Activated T-cell treated with anti-CD3 and anti-CD28 coated beads for 4 hours (primary cell): ENCODE measurements around the gene POU2F1.
"Not testable (repeated sequence)": the region's sequence is repeated elsewhere in the genome, so short reads cannot be mapped to it uniquely, and the experiment has no call there.

Experiments
- DNase-seq: peaks from one replicate; pipeline ENCODE4 v3.0.0-alpha.2; 2020

POU2F1 gene

DNA sequence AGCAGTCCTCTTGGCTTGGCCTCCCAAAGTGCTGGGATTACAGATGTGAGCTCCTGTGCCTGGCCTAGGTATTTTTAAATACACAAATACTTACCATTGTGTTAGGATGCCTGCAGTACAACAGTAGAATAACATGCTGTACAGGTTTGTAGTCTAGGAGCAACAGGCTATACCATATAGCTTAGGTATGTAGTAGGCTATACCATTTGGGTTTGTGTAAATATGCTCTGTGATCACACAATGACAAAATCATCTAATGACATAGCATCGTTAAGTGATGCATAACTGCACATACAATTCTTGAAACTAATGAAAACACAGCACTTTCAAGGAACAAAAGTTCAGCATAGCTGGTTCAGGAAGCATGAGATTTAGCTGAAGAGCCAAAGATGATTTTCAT lies 12.7 kb downstream of the POU2F1 start:
- no peak for DNase-seq

GRCh38 chr1:167237000-167237399 lies 16.3 kb downstream of the POU2F1 start:
- DNase-seq = no peak

- DNase-seq = no peak
These were observed 18.0 kb downstream of the POU2F1 start for GRCh38 chr1:167238713-167239112.

DNA sequence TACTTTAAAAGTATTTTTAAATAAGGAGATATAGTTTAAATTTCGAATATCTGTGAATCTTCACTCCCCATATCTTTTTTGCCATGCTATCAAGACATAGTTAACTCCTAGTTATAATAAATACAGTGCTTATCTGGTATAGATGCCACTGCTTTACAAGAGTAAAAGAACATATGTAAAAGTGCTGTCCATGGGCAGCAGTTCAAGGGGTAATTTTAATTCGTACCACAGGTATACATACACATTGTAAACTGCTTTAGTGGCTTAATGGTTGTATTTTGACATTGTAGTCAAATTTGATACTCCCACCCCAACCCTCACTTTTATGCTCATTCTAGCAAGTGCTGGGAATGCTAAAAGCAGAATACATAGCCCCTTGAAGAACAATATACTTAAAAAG lies 18.6 kb downstream of the POU2F1 start:
- no peak for DNase-seq

DNA sequence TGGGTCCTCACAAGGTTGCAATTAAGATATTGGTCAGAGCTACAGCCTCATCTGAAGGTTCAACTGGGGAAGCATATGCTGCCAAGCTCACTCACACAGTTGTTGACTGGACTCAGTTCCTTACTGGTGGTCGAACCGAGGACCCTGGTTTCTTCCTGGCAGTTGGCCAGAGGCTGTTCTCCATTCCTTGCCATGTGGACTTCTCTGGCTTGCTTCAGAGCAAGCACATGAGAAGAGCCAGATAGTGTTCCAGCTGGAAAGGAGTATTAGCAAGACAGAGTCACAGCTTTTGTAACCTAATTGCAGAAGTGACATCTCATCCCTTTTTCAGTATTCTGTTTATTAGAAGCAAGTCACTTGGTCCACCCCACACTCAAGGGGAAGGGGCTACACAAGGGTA lies 23.6 kb downstream of the POU2F1 start:
- DNase-seq = no peak

DNA sequence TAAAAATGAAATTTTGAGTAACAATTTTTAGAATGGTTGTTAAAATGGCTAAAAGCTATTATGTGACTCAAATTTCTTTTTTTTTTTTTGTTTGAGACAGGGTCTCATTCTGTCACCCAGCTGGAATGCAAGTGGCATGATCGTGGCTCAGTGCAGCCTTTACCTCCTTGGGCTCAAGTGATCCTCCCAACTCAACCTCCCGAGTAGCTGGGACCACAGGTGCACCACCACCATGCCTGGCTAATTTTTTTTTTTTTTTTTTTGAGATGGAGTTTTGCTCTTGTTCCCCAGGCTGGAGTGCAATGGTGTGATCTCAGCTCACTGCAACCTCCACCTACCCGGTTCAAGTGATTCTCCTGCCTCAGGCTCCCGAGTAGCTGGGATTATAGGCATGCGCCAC lies 24.5 kb downstream of the POU2F1 start:
- DNase-seq = not testable (repeated sequence)

DNA sequence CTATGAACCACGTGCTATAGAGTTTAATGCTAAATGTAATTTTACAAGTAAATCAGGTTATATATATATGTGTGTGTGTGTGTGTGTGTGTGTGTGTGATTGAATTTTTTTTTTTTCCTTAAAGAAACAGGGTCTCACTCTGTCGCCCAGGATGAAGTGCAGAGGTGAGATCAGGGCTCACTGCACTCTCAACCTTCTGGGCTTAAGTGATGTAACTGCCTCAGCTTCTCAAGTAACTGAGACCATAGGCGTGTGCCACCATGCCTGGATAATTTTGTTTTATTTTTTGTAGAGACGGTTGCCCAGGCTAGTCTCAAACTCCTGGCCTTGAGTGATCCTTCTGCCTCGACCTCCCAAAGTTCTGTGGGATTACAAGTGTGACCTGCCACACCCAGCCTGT lies 26.3 kb downstream of the POU2F1 start:
- DNase-seq = no peak

GRCh38 chr1:167247754-167248153 lies 27.1 kb downstream of the POU2F1 start:
- DNase-seq = no peak

DNA sequence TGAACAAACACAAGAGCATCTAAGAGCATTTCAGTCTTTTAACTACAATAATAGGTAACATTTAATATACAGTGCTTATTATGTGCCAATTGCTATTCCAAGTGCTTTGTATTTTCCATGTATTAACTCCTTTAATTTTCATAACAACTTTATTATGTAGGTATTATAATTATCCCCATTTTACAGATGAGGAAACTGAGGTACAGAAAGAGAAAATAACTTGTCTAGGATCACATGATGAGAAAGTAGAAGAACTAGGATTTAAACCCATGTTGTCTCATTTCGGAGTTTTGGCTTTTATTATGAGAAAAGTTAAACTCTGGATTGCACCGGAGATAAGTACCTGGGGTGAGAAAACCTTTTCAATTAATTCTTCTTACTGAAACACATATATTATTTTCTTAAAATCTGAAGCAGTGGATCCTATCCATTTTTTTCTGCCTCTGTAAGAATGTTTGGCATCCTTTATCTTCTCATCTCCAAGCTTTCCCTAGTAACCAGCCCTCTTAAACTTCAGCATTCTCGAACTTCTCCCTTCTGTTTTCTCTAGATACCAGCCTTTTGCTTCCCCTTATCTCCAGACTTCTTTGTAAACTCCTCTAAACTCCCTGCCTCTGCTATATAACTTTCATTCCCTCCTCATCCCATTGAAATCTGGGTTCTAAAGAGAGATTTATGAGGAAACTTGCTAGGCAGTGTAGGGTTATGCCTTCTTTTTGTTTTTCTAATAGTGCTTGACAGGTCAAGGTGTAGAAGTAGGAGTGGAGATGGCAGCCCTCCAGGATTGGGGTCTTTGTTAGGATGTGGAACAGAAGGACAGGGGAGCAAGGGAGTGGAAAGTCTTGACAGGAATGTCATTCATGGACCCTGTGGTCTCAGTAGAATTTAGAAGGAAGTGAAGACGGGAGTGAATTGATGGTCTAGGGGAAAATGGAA lies 28.3 kb downstream of the POU2F1 start:
- no peak for DNase-seq

DNA sequence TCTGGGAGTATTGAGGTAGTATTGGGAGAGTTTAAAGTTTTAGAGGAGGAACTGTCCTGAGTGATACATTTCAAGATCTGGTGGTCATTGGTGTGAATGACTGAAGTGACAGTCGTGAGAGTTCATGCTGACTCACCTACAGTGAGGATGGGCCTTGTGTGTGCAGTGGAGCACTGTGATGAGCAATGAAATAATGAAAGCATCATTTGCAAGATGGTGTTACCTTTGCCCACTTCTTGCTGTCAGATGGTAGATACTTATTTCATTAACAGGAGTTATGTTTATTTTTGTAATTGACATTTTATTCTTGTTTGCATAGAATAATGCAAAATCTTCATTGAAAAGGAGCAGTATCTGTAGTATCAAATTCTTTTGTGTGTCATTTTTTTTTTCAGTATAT lies 29.0 kb downstream of the POU2F1 start:
- DNase-seq = no peak

DNA sequence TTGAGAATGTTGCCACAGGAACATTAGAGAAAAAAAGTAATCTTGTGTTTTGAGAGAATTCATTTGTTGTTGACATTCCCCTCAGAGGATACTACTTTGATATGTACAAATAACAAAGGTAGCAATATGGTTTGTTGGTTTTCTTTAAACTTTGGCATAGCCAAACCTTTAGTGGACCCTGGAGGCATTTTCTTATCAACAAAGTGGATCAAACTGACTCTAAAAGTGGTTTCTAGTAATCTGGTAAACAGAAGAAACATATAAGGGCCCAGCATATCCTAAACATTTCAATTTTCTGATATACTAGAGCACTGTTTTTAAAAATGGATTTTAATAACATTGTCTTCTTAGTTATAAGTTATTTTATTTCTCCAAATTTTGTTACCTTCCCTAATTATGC lies 29.8 kb downstream of the POU2F1 start:
- DNase-seq = no peak

- no peak for DNase-seq
These were observed 30.8 kb downstream of the POU2F1 start for GRCh38 chr1:167251472-167251871.

- DNase-seq = no peak
These were observed 32.3 kb downstream of the POU2F1 start for GRCh38 chr1:167252986-167253385.

DNA sequence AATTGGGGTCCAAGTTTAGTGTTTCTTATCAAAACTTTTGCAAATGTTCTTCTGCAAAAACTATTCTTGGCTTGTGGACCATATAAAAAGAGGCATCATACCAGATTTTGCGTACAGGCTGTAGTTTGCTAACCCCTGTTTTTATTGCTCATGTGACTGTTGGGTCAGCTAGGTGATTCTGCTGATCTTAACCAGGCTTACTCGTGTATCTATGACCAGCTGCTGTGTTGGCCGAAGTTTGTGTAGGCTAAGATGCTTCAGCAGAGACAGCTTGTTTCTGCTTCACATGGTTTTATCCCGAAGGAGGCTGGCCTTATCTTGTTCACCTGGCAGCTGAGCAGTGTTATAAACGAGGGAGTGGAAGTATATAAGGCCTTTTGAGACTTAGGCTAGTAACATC lies 38.2 kb downstream of the POU2F1 start:
- no peak for DNase-seq

GRCh38 chr1:167262836-167263235 lies 42.1 kb downstream of the POU2F1 start:
- DNase-seq = no peak

GRCh38 chr1:167263344-167263743 lies 42.7 kb downstream of the POU2F1 start:
- DNase-seq = no peak

GRCh38 chr1:167263819-167264464 lies 43.3 kb downstream of the POU2F1 start:
- DNase-seq = no peak

DNA sequence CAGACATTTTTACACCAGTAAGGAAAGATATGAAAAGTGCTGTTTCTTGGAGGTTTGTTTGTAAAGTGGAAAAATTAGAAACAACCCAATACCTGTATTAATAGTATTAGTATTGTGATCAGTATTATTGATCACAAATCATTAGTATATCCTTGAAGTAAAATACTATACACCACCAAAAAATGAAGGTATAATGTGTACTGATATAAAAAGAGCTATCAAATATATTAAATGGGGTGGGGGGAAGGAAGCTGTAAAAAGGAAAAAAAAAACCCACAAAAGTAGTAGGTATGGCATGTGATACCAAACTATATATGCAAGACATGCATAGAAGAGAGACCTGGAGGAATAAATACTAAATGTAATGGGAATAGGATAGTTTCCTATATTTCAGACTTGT lies 46.3 kb downstream of the POU2F1 start:
- no peak for DNase-seq

- DNase-seq = no peak
These were observed 47.7 kb downstream of the POU2F1 start for GRCh38 chr1:167268347-167268787.

GRCh38 chr1:167270349-167271092 lies 49.8 kb downstream of the POU2F1 start:
- no peak for DNase-seq

DNA sequence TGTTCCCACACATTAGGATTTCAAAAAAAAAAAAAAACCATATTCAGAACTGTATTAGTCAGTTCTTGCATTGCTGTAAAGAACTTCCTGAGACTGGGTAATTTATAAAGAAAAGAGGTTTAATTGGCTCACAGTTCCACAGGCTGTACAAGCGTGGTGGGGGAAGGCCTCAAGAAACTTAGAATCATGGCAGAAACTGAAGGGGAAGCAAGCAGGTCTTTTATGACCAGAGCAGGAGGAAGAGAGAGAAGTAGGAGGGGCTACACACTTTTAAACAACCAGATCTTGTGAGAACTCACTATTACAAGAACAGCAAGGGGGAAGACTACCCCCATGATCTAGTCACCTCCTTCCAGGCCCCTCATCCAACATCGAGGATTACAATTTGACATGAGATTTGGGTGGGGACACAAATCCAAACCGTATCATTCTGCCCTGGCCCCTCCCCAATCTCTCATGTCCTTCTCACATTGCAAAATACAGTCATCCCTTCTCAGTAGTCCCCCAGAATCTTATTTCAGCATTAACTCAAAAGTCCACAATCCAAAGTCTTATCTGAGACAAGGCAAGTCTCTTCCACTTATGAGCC lies 51.8 kb downstream of the POU2F1 start:
- DNase-seq = no peak

DNA sequence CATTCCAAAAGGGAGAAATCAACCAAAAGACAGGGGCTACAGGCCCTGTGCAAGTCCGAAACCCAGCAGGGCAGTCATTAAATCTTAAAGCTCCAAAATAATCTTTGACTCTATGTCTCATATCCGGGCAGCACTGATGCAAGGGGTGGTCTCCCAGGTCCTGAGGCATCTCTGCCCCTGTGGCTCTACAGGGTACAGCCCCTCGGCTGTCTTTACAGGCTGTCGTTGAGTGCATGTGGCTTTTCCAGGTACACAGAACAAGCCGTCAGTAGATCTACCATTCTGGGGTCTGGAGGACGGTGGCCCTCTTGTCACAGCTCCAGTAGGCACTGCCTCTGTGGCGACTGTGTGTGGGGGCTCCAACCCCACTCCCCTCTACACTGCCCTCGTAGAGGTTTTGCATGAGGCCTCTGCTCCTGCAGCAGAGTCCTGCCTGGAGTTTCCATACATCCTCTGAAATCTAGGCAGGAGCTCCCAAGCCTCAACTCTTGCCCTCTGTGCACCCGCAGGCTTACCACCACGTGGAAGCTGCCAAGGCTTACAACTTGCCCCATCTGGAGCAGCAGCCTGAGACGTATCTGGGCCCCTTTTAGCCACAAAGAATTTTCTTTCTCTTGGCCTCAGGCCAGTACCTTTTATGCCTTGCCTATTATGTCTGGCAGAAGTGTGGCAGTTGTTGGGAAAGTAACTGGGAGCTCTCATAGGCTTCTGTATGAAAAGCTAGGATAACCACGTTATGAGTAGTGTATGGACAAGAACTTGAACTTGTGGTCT lies 52.5 kb downstream of the POU2F1 start:
- no peak for DNase-seq
